ENCODE results near the gene LITAFD.

- TF ChIP-seq CTCF (IDR thresholded peaks at IDR 0.05): no peak
- TF ChIP-seq POLR2A (IDR thresholded peaks at IDR 0.05): no peak
Measured at GRCh38 chr16:8889893-8890548, 7.9 kb downstream of the LITAFD start.
